GM21576 (cell line): ENCODE measurements around the gene KRT8.
"Not testable (repeated sequence)": the region's sequence is repeated elsewhere in the genome, so short reads cannot be mapped to it uniquely, and the experiment has no call there.

Experiments
- ATAC-seq: cut with Tn5 transposase; IDR thresholded peaks from one replicate; pipeline ENCODE4 v1.9.1; 2021; ENCODE audit warnings: mild to moderate bottlenecking, moderate library complexity; ENCODE audit not compliant: unreplicated experiment

Gene KRT8

GRCh38 chr12:52876372-52876771, 28.5 kb downstream of the KRT8 start:
- ATAC-seq = no peak

GRCh38 chr12:52874573-52875435, 30.1 kb downstream of the KRT8 start:
- ATAC-seq = no peak

- ATAC-seq = no peak
Observed at GRCh38 chr12:52873832-52874572, 30.9 kb downstream of the KRT8 start.

- no peak for ATAC-seq
Observed at GRCh38 chr12:52873513-52873831, 31.4 kb downstream of the KRT8 start.

- ATAC-seq = no peak
Observed at GRCh38 chr12:52872644-52873389, 32.1 kb downstream of the KRT8 start.

GRCh38 chr12:52871291-52872039, 33.4 kb downstream of the KRT8 start:
- ATAC-seq = no peak

- ATAC-seq = no peak
Observed at GRCh38 chr12:52870361-52871290, 34.2 kb downstream of the KRT8 start.

GRCh38 chr12:52867642-52868041, 37.2 kb downstream of the KRT8 start:
- ATAC-seq = no peak

GRCh38 chr12:52867152-52867551, 37.7 kb downstream of the KRT8 start:
- ATAC-seq = no peak

GRCh38 chr12:52865090-52865944, 39.6 kb downstream of the KRT8 start:
- ATAC-seq = no peak

GRCh38 chr12:52862023-52862422, 42.9 kb downstream of the KRT8 start:
- ATAC-seq = no peak

- ATAC-seq = no peak
Observed at GRCh38 chr12:52861511-52861910, 43.4 kb downstream of the KRT8 start.

GRCh38 chr12:52860102-52860823, 44.6 kb downstream of the KRT8 start:
- ATAC-seq = no peak

GRCh38 chr12:52857500-52857899, 47.4 kb downstream of the KRT8 start:
- ATAC-seq = no peak

GRCh38 chr12:52856787-52857186, 48.1 kb downstream of the KRT8 start:
- ATAC-seq = no peak

GRCh38 chr12:52856077-52856476, 48.8 kb downstream of the KRT8 start:
- ATAC-seq = not testable (repeated sequence)

- no peak for ATAC-seq
Observed at GRCh38 chr12:52851787-52852186, 53.1 kb downstream of the KRT8 start.

GRCh38 chr12:52850681-52851080, 54.2 kb downstream of the KRT8 start:
- ATAC-seq = no peak
